HL-60 (cell line): ENCODE measurements around the gene PACS1.
"Not testable (repeated sequence)": the region's sequence is repeated elsewhere in the genome, so short reads cannot be mapped to it uniquely, and the experiment has no call there.

Experiments used
- DNase-seq, 2 experiments: peaks; one replicate each; pipeline ENCODE4 v3.0.0-alpha.2; 2010 to 2020; ENCODE audit warnings: low read depth in 1 of 2, low spot score in 1 of 2
- H3K27ac ChIP-seq: fragments of 250-450 bp; sonication (Bioruptor Pico); replicated peaks from 2 replicates; pipeline ENCODE4 v1.5.1; 2020; ENCODE audit warnings: mild to moderate bottlenecking, moderate library complexity
- H3K27me3 ChIP-seq: fragments of 250-450 bp; sonication (Bioruptor Pico); 2 replicates; pipeline ENCODE4 v1.5.1; 2021; ENCODE audit warnings: mild to moderate bottlenecking, moderate library complexity; ENCODE audit not compliant: insufficient read depth, poor library complexity, severe bottlenecking
- H3K4me3 ChIP-seq: replicated peaks from 2 replicates; pipeline ENCODE4 v1.5.1; 2011; ENCODE audit warnings: mild to moderate bottlenecking, control low read depth, low read length; ENCODE audit not compliant: insufficient read depth
- CTCF ChIP-seq: IDR thresholded peaks from one replicate; pipeline ENCODE4 v1.5.1; 2011; ENCODE audit warnings: low read length, control low read depth, inconsistent platforms; ENCODE audit not compliant: insufficient read depth
- GABPA ChIP-seq: IDR thresholded peaks from 2 replicates; pipeline ENCODE4 v1.6.1; 2012; ENCODE audit warnings: low read depth
- POLR2AphosphoS5 ChIP-seq: IDR thresholded peaks from 2 replicates; pipeline ENCODE4 v1.6.1; 2012; ENCODE audit warnings: low read depth
- REST ChIP-seq: IDR thresholded peaks from 2 replicates; pipeline ENCODE4 v1.6.1; 2012; ENCODE audit warnings: low read depth; ENCODE audit not compliant: insufficient replicate concordance
- SPI1 ChIP-seq: IDR thresholded peaks from 2 replicates; pipeline ENCODE4 v1.6.1; 2012; ENCODE audit warnings: low read depth, mild to moderate bottlenecking, borderline replicate concordance

PACS1 gene

GRCh38 chr11:66089067-66089466, 19.0 kb downstream of the PACS1 start:
- Histone ChIP-seq H3K27ac (no peak overlapping the region), H3K4me3 (no peak overlapping the region), H3K27me3 (no peaks in the 10 kb centered on the region)
- TF ChIP-seq CTCF (no peak), POLR2AphosphoS5 (no peak), GABPA (no peak), SPI1 (no peak), REST (no peak)
- DNase-seq: no peak

- no peak overlapping the region for H3K27ac ChIP-seq
- H3K27me3 ChIP-seq: no peaks in the 10 kb centered on the region
- DNase-seq: no peak
- H3K4me3 ChIP-seq: no peak overlapping the region
- TF ChIP-seq POLR2AphosphoS5 (no peak), REST (no peak), GABPA (no peak), CTCF (no peak), SPI1 (no peak)
These were observed 20.2 kb downstream of the PACS1 start for GRCh38 chr11:66090288-66090687.

- not testable (repeated sequence) for H3K27ac ChIP-seq, H3K4me3 ChIP-seq, H3K27me3 ChIP-seq, DNase-seq
These were observed 22.1 kb downstream of the PACS1 start for GRCh38 chr11:66092125-66092524.

GRCh38 chr11:66099746-66100145, 29.7 kb downstream of the PACS1 start:
- peak in 1 of 2 experiments; percentile 76 for DNase-seq
- not testable (repeated sequence) for H3K4me3 ChIP-seq, H3K27ac ChIP-seq, H3K27me3 ChIP-seq

- DNase-seq: peak; percentile 79 to 86
- H3K27me3 ChIP-seq: no peaks in the 10 kb centered on the region
- TF ChIP-seq REST (no peak), SPI1 (peak; percentile 49; the same call in 1 of the 2 replicates)
- no peak overlapping the region for H3K4me3 ChIP-seq
- peak overlapping the region; percentile 51 for H3K27ac ChIP-seq
These were observed 30.4 kb downstream of the PACS1 start for GRCh38 chr11:66100272-66101065.
